NCI-H82 treated with DMSO at 0.1 percent for 48 hours (cell line): ENCODE measurements around the gene MEGF11.
"Not testable (repeated sequence)": the region's sequence is repeated elsewhere in the genome, so short reads cannot be mapped to it uniquely, and the experiment has no call there.

ENCODE experiments used
- DNase-seq: peaks from one replicate; lab custom pipeline; 2025; ENCODE audit not compliant: unreplicated experiment; lab: John Stamatoyannopoulos, UW

The MEGF11 gene

DNA sequence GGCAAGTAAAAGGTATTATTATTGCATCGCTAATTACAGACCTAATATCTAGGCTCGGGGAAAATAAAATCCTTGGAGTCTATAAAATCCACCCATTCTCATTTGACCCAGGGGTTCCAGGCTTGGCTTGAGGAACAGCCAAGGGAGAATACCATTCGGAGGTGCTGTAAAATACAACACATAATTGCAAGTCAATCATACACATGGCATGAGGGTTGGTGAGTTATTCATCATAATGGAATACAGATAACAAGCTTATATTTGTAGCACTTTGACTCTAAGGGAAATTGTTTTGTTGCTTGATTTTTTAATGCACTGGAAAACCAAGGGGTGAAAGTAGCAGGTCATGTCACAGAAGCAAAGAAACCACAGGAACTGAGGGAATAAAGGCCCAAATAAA is 23.0 kb upstream of the MEGF11 start:
- no peak for DNase-seq

DNA sequence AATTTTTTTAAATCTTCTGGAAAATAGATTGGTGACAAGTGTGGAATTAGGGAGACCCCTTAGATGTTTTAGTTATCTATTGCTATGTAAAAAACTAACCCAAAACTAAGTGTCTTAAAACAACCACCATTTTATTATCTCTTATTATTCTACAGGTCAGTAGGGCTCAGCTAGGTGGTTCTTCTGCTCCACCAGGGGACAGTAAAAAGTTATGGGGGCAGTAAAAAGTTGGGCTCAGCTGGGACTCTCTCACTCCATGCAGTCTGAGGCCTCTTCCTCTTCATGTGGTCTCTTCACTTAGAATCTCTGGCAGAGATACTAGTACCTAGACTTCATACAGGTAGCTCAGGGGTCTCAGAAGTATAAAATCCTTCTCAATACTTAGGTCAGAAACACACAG is 21.8 kb upstream of the MEGF11 start:
- DNase-seq = no peak

DNA sequence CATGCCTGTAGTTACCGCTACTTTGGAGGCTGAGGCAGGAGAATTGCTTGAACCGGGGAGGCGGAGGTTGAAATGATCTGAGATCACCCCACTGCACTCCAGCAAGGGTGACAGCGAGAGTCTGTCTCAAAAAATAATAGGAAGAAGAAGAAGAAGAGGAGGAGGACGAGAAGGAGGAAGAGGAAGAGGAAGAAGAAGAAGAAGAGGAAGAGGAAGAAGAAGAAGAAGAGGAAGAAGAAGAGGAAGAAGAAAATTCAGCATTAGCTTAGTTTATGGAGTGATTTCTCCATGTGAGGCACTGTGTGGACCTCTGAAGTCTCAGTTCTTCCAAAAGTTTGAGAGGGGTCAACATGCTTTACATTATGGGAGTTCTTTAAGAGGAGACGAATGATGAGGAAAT is 17.4 kb upstream of the MEGF11 start:
- DNase-seq = no peak

DNA sequence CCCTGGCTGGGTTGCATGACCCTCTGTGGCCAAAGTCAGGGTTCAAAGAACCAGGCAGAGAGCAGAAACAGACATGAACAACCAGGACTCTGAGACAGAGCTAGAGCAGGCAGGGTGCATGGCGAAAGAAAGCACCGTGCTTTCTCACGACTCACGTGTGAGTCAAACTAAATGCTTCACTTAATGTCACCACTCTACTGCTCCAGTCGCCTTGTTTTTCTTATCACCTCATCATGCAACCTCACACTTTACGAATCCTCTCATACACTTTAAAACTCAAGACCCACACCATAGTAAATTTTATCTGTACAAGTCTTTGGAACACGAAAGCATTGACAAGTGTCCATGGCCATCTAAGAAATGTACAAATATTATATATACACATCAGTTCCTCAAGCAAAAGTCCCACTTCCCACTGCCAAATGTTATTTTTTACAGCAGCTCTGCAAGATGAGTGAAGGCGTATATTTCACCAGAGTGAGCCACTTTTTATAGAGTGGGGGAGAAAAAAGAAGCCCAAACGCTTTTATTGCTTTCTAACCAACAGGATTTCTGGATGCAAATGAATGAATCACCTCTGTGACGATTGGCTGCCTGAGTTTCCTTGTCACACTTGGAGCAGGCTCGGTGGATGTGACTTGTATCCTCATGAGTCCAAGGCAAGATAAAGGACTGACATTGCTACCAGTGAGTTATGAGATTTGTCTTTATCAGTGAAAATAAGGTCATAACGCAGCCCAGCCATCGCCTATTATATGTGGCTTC is 16.0 kb upstream of the MEGF11 start:
- peak; percentile 14 for DNase-seq

DNA sequence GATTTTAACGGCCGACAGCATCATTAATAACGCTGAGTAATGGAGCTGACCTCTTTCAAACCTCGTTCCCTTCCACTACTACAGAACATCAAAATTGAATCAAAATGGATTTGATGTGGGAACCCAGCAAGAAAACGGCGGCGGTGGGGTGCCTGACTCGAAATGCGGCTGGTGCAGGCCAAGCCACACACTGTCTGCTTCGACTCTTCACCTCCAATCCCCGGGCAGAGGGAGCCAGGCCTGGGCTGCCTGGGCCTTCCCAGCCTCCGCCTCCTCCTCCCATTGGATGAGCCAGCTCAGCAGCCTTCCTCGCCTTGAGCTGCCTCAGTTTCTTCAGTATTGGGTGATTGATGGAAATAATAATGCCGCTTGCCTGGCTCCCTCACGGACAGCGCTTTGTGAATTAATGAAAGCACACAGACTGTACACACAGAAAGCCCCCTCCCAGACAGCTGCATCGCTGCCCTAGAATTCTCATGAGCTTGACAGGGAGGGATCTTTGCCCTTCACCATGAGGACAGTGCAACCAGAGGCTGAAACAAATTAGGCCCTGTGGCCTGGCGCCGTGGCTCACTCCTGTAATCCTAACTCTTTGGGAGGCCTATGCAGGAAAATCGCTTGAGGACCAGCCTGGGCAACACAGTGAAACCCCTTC is 11.4 kb upstream of the MEGF11 start:
- no peak for DNase-seq

DNA sequence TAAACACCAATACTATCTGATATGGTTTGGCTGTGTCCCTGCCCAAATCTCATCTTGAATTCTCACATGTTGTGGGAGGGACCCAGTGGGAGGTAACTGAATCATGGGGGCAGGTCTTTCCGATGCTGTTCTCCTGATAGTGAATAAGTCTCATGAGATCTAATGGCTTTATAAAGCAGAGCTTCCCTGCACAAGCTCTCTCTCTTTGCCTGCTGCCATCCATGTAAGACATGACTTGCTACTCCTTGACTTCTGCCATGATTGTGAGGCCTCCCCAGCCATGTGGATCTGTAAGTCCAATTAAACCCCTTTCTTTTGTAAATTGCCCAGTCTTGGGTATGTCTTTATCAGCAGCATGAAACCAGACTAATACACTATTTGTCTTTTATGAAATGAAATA is 9.3 kb upstream of the MEGF11 start:
- not testable (repeated sequence) for DNase-seq

DNA sequence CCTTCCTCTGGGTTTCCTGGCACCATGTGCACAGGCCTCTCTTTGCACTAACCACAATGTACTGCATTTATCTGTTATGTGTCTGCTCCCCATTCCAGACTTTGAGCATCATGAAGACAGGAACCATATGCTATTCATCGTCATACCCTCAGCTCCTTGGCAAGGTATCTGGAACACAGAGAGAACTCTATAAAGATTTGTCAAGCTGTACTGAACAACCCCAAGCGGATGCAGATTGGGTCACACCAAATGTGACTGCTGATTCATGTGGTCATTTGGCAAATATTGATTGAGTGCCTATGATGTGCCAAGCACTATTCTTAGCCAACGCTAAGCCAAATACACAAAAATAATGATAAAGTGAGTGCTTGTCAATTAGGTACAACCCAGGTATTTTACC is 7.5 kb upstream of the MEGF11 start:
- DNase-seq = no peak

DNA sequence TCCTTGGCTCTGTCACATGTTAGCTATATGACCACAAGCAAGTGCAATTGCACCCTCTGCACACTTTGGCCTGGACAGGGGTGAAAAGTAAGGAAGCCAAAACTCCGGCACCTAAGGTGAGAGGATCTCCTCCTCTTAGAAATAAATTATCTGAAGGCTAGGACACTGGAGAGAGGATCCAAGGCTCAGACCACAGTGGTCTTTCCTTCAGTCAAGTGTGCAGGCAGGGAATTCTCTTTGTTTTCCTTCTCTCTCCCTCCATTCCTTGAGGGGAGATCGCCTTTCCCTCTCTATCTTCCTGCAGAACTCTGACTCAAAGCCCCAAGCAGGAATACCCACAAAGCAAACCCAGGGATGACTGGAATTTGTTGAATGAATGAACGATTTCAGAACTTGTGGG is 3.1 kb upstream of the MEGF11 start:
- no peak for DNase-seq

DNA sequence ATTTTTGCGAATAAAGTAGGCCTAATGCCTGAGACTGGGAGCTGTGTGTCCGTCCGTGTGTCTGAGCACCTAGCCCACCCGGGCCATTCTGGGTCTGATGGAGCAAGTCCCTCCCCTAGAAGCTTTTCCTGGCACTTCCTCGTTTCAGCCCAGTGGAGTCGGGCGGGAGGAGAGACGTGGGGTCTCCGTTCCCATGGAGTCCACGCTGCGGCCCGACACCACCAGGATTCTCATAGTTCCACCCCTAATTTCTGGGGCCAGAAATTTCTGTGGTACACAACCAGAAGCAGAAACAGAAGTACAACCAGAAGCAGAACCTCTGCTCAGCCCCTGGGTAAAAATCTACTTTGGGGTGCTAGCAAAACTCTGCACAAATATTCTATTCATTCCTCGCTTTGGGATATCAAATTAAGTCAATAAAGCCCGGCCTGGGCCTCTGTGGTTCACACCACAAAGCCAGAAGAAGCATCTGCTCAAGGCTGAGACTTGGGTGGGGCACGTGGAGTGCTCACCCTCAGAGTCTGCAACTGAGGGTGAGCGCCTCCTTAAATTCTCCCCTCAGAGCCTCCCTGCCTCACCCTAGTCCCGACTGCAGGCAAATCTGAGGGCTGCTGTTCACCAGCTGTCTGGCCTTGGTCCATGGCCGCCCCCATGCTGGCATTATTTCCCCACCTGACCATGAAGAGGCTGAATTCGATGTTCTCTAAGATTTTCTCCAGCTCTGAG is 1.6 kb upstream of the MEGF11 start:
- no peak for DNase-seq

DNA sequence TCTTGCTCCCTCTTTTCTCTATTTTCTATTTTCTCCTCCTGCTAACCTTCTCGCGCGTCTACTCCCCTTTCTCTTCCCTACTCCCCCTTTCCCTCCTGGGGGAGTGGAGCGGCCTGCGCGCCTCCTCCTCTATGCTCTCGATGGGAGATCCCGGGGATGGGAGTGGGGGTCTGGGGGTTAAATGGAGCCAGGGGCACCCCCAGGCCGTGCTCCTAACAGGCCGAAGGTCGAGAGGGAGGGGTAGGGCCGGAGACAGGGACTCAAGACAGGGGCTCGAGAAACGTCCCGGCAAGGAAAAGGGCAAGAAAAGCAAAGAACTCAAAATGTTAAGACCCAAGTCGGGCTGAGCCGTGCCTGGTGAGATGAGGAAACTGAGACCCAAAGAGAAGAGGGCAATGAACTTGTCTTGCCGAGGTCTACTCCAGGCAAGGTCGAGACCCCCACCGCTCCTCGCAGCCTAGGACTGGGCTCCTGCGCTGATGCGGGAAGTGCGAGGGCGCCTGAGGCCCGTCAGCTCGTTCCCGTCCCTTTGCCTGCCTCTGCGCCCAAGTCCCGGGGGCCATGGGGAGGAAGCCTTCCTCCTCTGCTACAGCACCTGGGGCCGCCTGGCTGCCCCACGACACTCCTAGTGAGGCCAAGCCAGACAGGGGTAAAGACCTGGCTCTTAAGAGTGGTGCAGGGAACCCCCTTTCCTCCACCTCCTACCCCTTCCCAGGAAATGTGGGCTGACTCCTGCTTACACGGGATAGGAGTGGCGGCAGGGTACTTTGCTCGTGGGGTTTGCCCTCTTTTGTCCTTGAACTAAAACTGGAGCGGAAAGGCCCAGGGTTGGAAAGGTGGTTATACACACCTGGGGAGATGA is 770 bp upstream of the MEGF11 start:
- no peak for DNase-seq

DNA sequence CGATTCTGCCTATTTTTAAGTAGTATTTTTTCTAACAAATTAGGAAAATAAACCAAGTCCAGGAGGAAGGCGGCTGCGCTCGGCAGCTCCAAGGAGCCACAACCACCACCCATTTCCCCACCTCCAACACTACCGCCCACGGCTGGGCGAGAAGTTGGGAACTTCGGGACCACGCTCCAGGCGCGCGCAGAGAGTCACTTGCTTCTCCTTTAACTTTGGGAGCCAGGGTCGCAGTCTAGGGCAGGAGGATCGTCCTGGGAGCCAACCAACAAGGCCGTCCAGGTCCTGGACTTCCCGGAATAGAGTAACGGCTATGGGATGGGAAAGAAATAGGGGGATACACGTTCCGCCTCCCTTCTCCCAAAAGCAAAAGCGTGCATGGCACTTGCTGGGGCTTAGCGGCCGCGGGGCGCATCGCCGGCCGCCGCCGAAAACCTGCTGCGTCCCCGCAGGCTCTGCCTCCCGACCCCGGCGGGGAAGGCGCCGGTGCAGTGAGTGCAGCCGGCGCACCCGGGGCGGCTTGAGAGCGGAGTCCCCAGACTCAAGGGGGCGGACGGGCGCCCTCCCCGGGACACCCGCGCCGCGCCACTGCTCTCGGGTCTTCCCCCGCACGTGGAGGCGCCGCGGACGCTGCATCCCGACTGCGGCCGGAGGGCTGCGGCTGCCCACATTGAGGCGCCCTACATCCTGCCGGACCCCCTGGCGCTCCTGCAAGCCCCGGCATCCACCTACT is 699 bp downstream of the MEGF11 start:
- DNase-seq = no peak

DNA sequence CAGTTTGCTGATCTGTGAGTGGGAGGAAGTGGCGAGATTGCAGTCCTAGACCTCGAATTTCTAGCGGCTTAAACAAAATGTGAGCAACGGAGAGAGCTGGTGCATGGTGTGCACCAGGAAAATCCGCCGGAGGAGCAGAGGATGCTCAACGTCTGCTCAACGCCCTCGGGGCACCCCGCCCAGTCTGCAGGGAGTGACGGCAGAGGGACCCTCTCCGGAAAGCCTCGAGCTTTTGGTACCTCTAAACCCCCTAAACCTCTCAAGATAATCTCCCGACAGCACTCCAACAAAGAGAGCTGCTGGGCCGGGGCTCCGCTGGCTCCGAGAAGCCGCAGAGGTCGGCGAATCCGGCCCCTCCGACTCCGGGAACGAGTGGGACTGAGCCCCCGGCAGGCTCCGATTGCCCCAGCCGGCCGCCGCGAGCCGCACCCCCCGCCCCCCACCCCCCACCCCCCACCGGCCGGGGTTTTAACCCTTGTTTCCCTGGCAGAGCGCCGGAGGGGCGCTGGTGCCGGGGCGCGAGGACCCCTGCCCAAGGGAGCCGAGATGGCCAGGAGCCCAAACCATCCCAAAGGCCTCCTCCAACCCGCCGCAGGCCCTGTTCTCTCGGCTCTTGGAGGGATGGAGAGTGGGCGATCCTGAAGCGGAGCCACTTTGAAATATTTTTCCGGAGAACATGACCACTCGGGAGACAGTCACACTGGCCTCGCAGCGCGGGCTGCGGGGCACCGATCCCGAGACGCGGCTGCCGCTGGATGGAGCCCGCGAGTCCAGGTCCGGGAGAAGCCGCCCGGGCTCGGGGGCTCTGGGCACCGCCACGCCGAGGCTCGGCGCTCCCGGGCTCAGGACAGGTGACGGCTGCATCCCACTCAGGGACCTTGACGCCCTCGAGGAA is 1.5 kb downstream of the MEGF11 start:
- DNase-seq = peak; percentile 13

DNA sequence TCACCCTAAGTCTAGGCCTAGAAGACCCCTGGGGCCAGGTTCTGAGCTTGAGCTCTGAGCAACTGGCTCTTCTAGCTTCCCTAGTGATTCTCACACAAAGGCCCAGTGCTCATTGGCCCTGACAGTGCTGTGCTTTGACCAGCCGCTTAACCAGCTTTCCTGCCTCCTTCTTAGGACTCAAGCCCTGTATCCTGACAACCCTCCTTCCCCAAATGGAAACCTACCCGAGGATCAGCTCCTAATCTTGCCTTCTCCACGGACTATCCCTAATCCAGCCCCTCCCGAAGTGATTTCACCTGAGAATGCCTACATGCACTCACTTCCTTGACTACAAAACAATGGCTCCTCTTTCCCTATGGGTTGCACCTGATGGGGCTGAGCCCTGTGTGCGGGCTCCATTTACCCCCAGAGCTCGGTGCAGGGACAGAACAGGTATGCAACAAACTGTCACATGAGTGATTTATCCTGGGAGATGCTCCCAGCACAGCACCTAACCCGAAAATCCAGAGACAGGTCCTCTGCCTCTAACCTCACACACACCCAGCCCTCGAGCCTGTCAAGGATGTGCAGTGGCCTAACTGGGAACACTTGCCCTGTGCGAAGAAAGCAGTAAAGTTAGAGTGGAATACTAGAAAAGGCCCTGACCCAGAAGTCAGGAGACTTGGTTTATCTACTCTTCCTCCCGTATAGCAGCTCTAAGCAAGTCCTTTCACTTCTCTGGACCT is 2.3 kb downstream of the MEGF11 start:
- DNase-seq = no peak

DNA sequence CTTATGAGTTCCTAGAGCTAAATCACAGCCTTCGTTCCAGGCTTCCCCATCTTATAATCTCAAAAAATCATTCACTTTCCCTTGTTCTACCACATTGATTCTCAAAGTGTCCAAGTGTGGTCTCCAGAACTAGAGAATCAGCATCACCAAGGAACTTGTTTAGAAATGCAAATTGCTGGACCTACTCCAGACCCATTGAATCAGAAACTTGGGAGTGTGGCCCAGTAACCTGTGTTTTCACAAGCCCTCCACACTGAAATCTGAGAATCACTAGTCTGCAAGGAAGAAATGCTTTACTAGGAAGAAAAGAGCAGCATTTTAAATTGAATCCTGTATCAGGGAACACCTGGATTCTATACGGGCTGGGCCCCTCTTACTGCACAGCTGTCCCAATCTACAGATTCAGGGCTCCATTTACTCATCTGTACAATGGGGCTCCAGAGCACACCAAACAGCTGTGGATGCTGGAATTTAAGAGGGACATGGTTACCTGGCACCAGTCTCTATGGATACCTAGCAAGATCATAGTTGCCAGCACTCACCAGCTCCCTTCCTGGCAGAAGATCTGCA is 3.9 kb downstream of the MEGF11 start:
- no peak for DNase-seq

DNA sequence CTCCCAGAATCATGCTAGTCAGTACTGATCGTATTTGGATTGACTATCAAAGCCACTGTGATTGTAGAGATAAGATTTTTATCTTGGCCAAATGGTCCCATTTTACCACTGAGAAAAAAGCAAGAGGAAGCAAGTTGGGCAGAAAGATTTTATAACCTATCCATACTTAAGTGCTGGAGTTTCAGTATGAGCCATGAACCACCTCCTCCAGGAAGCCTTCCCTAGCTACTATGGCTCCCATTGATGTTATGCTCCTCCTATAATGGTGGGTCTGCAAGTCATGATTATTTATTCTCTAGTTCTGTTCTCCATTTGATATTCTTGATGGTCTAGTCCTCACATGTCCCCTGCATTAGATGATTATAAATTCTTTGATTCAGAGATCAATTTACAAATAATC is 6.6 kb downstream of the MEGF11 start:
- no peak for DNase-seq

DNA sequence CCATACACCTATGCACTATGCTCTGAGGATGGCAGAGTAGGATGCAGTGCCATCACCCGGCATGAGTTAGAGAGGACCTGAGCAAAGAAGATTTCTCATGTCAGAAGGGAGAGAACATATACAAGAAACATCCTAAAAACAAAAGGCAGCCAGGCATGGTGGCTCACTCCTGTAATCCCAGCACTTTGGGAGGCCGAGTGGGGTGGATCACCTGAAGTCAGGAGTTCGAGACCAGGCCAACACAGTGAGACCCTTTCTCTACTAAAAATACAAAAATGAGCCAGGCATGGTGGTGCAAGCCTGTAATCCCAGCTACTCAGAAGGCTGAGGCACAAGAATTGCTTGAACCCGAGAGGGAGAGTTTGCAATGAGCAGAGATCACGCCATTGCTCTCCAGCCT is 7.7 kb downstream of the MEGF11 start:
- DNase-seq = not testable (repeated sequence)

DNA sequence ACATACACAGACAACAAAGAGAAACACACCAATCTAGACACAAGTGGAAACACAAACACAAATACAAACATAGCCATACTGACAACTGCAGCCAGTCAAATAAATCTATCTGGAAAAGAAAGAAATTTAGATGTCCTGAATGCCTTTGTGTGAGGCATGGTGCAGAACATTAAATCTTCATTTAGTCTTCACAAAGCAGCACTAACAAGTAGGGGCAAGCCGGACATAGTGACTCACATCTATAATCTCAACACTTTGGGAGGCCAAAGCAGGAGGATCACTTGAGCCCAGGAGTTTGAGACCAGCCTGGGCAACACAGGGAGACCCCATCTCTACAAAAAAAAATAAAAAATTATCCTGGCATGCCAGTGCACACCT is 11.7 kb downstream of the MEGF11 start:
- DNase-seq = no peak

DNA sequence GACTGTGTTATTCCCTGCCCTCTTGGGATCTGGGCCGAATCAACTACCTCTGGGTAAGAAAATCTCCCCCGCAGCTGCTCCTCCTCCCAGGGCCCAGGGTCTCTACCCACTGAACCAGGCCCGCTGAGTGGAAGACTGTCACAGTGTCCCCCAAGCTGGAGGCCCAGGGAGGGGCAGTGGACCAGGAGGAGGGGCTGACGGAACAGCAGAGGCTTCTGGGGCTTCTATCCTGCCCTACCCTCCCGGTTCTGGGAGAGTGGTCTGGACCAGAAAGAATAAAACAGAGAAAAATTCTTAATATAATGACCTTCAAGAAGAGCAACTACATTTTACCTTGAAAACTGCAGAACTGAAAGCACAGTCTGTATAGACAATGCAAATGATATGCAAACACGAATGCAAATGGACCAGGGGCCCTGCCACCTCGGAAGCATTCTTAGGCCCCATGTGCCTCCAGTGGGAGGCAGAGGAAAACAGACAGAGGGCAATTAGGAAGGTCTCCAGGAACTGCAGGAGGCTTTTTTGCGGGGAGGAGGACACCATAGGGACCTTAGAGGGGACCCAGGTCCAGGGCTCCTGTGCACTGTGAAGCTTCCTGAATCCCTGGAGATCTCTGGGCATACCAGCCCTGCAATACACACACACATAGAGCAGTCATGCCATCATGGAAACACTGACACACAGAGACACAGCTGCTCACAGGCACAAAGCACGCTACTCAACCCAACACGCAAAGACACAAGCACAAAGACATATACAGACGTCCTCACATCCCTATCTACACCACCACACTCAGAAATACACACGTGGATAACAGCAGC is 12.3 kb downstream of the MEGF11 start:
- DNase-seq = no peak
